IPS-11a (cell line): ENCODE measurements around the gene DDX27.

Source experiments
- H3K4me3 ChIP-seq: one replicate; pipeline ENCODE4 v1.5.1; 2013; ENCODE audit warnings: low read depth, low read length, control low read depth

The DDX27 gene

DNA sequence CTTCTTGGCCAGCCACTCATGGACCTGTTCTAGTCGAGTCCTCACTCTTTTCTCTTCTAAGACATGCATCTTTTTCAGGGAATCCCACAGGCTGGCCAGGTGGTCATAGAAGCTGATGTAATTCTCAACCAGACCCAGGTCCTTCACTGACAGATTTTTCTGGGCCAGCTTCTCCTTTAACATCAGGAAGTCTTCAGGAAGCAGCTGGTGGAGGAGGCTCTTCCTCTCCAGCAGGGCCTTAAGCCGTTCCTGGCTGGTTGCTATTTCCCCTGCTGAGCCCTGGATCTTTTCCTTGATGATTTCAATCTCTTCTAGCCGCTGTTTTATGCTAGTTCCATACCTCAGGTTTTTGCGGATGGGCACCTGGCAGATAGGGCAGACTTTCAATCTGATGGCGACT lies 28.6 kb downstream of the DDX27 start:
- H3K4me3 ChIP-seq = no peak overlapping the region

DNA sequence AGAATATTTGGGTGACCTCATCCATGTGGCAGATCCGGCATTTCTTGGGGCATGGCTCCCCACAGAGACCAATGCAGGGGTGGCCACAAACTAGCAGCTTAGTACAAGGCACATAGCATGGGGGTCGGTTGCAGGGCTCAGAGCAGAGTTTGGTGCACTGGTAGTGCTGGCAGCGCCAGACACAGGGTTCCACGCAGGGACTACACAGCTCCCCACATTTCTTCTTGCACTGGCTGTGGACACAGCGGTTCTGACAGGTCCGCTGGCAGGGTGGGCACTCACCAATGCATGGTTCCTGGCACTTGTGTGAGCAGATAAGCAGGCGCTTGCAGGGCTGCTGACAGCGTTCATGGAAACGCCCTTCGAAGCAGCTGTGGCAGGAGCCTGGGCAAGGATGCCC lies 29.1 kb downstream of the DDX27 start:
- H3K4me3 ChIP-seq = no peak overlapping the region

DNA sequence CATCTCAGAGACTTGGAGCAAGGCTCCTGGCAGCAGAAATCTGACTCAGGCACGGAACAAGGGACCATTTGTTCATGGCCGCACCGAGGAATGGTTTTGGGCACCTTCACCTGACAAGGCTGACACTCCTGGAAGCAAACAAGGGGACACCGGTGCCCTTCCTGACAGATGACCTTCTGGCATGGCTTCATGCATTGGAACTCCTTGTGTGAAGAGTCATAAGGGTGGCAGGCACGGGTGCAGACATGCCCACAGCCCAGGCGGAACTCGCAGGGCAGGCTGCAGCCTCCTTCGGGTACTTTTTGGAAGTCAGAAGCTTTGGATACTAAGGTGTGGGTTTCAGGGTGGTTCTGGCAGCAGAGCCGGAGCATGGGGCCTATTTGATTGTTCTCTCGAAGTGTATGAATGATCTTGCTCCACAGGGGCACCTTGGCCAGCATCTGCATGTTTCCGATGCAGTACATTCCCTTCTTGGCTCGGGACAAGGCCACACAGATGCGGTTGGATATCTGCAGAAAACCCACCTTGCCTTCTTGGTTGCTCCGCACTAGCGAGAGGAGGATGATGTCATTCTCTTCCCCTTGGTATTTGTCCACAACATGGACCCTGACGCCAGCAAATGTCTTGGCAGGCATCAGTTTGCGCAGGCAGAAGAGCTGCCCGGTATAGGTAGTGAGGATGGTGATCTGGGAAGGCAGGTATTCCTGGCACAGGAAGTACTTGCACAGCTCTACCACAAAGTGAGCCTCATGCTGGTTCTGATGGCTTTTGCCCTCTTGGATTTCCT lies 29.9 kb downstream of the DDX27 start:
- H3K4me3 ChIP-seq = no peak overlapping the region

DNA sequence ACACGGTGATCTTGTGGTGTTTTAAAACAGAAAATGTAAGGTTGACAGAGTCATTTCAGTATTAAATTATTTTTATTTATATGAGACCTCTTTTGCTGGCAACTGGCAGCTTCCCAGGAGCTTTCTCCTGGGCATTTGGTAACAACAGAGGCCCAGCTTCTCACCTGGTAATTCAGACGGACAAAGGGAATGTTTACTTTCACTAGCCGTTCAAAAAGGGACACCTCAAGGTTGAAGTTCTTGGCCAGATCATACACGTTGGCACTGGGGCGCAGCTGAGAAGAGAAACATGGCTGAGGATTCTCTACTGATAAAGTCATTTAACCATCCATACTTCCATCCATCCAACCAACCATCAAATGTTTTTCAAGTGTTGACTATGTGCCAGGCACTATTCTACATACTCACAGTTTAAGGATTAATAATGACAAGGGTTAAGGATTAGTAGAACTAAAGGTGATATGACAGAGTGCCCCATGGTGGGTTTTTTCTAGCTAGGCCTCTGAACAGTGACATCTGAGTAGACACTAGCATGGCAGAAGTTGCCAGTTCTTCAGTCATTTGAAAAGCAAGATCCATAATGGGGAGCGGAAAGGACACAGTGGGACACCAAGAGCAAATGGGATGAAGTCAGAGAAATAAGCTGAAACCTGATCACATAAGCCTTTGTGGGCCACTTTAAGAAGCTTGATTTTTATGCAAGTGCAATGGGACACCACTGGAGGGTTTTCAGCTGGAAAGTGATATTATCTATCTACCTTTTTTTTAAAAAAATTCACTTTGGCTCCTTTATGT lies 33.5 kb downstream of the DDX27 start:
- no peak overlapping the region for H3K4me3 ChIP-seq

DNA sequence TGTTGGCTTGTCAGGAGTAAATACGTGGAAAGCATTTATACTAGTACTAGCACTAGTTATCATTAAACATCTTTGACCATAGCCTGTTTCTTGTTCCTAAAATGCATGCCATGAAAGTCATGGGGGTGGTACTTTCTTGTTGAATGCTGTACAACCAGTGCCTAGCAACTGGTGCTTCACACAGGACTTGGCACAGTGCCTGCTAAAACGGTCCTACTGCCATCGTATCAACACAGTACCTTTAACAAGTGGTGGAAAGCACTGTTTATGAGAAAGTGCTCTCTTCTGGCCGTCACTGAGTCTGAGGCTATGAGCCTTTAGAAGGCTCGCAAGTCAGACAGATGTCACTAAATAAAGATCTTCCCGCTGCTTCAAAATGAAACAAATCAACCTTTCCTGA lies 37.0 kb downstream of the DDX27 start:
- H3K4me3 ChIP-seq = no peak overlapping the region

DNA sequence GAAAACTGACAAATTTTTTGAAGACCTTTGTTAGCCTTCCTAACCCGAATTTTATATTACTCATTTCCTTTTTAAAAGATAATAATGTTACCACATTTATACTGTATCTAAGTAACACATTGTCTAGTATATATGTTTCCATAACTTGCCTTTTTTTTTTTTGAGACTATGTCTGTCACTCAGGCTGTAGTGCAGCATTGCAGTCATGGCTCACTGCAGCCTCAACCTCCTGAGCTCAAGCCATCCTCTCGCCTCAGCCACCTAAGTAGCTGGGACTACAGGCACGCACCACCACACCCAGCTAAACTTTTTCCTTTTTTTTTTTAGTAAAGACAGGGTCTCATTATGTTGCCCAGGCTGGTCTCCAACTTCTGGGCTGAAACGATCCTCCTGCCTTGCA lies 40.1 kb downstream of the DDX27 start:
- no peak overlapping the region for H3K4me3 ChIP-seq

DNA sequence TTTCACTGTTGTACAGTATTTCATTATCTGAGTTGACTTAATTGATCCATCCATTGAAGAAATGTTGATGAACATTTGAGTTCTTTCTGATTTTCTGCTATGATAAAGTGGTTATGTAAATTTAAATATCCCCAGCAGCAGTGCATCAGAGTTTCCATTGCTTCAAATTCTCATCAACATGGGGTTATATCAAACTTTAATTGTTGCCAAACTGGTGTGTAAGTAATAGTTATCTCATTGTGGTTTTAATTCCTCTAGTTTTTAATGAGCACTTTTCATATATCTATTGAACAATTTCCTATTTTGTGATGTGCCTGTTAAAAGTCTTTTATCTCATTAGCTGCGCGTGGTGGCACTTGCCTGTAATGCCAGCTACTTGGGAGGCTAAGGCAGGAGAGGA lies 40.6 kb downstream of the DDX27 start:
- H3K4me3 ChIP-seq = no peak overlapping the region

DNA sequence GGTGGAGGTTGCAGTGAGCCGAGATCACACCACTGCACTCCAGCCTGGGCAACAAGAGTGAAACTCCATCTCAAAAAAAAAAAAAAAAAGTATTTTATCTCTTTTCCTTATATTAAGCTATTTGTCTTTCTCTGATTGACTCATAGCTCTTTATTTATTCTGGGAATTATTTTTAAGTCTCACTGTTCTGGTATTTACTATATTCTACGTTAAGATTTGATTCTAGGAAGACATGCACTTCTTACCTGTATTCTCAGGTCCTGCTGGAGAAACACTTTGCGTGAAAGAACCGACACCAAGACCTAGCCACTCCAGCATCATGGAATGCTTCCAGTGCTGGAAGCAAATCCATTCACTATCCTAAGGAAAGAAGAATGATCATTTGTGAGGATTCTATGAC lies 41.0 kb downstream of the DDX27 start:
- no peak overlapping the region for H3K4me3 ChIP-seq

DNA sequence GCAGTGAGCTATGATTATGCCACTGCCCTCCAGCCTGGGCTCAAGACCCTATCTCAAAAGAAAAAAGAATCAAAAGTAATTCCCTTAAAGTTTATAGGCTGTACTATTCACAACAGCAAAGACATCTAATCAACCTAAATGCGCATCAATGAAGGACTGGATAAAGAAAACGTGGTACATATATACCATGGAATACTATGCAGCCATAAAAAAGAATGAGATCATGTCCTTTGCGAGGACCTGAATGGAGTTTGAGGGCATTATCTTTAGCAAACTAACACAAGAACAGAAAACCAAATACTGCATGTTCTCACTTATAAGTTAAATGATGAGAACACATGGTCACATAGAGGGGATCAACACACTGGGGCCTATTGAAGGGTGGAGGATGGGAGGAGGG lies 42.0 kb downstream of the DDX27 start:
- H3K4me3 ChIP-seq = no peak overlapping the region

DNA sequence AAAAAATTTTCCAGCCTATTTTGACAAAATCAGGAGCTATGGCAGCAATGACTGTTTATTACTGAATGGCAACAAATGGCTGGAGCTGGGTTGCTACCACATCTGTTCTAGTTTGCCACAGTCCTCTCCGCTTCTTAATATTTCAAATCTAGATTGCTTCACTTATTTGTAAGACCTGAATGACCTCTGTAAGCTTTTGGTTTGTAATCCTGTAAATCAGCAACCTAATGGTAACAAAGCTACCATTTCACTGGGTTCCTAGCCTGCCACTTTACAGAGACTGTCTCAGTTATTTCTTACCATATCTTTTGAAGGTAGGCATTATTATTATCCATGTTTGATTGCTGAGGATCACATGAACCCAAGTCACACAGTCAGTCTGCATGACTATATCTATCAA lies 43.2 kb downstream of the DDX27 start:
- no peak overlapping the region for H3K4me3 ChIP-seq

DNA sequence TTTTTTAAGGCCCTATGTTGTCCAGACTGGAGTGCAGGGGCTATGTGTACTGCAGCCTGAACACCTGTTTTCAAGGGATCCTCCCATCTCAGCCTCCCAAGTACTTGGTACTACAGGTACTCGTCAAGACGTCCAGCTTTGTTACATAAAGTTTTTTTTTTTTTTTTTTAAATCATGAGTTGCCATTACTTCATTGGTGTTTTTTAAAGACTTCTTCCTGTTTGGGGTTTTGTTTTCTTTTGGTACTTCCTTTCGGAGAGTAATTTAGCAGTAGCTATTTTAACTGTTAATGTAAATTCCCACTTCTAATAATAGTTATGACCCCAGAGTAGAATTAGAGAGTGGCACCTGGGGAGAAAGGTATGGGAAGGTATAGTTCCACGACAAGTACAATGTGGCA lies 48.1 kb downstream of the DDX27 start:
- H3K4me3 ChIP-seq = no peak overlapping the region

DNA sequence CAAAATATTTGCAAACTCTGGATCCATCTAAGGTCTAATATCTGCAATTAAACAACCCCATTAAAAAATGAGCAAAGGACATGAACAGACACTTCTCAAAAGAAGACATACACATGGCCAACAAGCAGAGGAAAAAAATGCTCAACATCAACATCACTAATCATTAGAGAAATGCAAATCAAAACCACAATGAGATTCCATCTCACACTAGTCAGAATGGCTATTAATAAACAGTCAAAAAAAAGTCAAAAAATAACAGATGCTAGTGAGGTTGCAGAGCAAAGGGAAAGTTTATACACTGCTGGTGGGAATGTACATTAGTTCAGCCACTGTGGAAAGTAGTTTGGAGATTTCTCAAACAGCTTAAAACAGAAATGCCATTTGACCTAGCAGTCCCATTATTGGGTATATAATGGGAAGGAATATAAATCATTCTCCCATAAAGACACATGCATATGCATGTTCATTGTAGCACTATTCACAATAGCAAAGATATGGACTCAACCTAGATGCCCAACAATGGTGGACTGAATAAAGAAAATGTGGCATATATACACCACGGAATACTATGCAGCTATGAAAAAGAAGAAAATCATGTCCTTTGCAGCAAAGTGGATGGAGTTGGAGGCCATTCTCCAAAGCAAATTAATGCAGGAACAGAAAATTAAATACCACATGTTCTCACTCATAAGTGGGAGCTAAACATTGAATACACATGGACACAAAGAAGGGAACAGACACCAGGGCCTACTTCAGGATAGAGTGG lies 49.6 kb downstream of the DDX27 start:
- H3K4me3 ChIP-seq = no peak overlapping the region

DNA sequence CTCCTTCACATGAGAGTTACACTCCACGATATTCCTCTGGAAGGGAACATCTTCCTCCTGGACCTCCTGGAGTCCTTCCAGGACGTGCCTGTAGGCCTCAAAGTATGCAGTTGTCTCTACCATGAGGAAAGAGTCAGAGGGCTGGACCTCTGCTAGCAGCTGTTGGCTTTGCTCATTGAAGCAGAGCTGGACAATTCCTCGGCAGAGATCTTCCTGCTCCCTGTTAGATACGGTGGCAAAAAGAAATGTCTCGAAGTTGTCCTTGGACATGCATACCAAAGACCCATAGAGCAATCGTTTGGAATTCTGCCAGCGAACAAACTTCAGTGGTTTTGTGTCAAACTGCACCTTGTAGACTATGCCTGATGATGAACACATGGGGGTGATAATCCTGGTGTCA lies 51.0 kb downstream of the DDX27 start:
- H3K4me3 ChIP-seq = no peak overlapping the region

DNA sequence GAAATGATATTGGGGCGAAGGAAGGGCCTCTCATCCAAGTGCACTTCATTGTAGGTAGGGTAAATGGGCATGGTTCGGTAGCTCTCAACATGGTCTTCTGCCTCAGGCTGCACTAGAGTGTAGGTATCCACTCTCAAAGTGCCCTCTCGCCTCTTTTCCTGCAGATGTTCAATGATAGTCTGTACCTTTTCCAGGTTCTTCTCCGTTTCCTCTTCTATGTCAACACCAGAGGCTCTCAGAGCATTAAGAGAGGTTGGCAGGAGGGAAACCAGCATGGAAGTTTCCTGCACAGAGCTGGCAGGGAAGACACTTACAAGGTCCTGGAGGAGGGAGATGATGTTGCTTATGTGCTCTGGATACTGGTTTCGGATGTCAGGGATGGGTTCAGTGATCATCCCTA lies 51.5 kb downstream of the DDX27 start:
- H3K4me3 ChIP-seq = no peak overlapping the region

DNA sequence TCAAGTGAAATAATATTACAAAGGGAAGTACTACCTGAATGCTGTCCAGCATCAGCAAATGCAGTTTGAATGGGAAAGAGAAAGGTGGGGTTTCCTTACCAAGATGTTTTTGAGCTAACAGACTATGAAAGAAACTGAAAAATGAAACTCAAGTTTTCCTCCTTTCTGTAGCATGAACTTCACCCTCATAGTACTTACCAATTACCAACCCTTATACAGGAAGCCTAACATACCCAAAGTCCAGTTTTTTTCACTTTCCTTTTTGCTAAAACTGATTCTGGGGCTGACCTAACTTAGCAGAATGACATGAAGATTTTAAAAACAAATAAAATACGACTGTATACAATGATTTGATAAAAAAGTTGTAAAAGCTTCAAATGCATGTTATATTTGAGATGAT lies 53.4 kb downstream of the DDX27 start:
- no peak overlapping the region for H3K4me3 ChIP-seq

DNA sequence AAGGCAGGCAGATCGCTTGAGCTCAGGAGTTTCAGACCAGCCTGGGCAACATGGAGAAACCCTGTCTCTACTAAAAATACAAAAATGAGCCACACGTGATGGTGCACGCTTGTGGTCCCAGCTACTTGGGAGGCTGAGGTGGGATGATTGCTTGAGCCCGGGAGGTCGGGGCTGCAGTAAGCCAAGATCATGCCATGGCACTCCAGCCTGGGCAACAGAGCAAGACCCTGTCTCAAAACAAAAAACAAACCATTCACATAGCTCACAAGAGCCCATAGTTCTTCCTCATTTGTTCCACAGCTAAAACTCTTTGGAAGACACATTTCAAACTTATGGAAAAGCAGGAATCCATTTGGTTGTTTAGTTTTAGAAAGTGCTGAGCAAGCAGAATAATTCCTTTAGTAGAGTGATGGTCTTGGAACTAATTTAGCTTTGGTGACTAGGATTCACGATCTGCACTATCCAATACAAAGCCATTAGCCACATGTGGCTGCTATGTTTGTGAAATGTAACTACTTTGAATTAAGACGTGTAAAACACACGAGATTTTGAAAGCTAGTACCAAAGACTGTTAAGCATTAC lies 54.6 kb downstream of the DDX27 start:
- no peak overlapping the region for H3K4me3 ChIP-seq

DNA sequence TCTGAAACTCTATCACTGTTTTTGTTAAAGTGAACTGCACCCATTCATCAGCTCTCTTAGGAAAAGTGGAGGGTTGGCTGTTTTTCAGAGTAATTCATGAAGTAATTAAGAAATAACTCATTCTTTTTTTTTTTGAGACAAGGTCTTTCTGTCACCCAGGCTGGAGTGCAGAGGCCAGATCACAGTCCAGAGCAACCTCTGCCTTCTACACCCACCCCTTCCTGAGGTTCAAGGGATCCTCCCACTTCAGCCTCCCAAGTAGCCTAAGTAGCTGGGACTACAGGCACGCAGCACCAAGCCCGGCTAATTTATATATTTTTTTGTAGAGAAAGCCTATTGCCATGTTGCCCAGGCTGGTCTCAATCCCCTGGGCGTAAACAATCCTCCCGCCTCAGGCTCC lies 56.0 kb downstream of the DDX27 start:
- H3K4me3 ChIP-seq = no peak overlapping the region

DNA sequence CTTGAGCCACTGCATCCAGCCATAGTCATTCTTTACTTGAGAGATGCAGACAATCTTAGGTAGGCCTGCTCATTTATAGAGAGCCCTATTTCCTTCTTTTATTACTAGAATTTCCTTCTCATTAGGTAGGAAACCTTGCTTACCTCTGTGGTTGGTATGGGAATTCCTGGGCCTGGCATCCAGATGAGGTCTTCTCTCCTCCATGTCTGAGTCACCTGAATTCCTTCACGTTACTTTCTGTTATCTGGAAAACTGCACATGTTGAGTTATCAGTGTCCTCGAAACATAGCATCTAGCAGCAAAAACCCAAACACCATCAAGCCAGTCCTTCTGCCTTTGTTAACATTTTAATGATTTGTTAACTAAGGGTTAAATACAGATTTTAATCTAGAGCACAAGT lies 56.4 kb downstream of the DDX27 start:
- no peak overlapping the region for H3K4me3 ChIP-seq

DNA sequence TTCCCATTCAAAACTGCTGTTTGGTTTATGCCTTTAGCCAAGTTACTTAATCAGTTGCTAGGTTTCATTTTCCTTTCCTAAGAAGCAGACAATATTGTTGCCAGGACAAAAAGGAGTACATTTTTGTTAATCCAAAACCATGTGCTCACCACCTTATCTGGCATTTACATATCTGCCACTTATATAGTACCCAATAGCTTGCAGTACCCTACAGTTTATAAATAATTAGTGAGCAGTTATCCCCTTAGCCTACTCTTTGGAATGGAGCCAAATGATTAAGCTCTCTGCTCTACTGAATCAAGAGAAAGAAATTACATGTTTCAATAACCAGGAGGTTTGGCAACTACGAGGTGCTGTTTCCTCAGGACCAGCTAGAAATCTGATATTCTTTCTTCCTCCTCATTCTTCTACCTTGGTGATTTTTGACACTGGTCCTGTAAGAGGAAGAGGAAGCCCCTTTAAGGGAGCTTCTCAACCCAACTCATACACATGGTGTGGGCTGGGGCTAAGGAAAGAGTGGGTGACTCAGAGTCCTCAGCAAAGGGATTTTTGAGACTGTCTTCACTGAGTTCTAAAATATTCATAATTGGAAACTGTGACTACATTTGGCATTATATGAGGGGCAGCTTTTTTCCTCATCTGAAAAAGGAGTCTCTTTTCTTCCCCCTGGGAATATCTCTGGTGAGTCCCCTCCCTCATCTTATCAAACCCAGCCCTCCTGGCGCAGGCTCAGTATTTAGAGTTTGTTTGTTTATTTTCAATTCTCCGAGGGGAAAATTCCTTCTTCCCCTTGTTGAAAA lies 57.1 kb downstream of the DDX27 start:
- H3K4me3 ChIP-seq = peak overlapping the region; percentile 20

DNA sequence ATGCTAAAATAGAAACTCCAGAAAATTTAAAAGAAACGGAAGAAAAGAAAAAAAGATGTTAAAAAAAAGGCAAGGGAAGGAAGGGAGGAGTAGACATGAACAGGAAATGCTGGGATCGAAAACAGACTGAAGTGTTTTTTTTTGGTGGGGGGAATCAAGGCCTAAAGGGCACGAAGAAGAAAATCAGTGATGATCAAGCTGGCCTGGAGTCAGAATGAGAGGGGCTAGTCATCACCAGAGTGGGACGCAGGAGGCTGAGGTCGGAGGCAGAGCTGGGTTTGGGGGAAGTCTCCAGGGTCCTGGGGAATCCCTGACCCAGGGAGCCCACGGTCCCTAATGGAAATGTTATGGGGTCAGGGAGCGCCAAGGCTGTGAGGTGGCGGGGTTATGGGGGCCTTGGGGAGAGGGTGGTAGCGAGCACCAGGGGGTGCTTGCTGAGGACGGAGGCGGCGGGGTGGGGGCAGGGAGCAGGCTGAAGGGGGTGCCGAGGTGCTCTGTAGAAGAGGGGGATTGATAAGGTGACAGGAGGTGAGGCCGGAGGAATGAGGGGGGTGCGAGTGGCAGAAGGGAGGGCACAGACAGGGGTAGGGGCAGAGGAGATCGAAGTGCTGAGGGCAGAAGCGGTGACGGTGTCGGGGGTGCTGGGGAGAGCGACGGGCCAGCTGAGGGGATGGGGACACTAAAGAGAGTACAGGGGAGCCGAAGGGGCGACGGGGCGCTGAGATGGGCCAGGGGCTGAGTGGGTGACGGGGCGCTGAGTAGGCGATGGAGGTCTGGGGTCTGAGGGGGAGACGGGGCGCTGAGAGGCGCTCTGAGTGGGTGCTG lies 58.0 kb downstream of the DDX27 start:
- H3K4me3 ChIP-seq = peak overlapping the region; percentile 100
